GM19023 (cell line): ENCODE measurements around the gene MACROD1.

Source experiments
- ATAC-seq: cut with Tn5 transposase; IDR thresholded peaks from one replicate; pipeline ENCODE4 v1.9.1; 2021; ENCODE audit warnings: mild to moderate bottlenecking, moderate library complexity; ENCODE audit not compliant: unreplicated experiment

Gene MACROD1

DNA sequence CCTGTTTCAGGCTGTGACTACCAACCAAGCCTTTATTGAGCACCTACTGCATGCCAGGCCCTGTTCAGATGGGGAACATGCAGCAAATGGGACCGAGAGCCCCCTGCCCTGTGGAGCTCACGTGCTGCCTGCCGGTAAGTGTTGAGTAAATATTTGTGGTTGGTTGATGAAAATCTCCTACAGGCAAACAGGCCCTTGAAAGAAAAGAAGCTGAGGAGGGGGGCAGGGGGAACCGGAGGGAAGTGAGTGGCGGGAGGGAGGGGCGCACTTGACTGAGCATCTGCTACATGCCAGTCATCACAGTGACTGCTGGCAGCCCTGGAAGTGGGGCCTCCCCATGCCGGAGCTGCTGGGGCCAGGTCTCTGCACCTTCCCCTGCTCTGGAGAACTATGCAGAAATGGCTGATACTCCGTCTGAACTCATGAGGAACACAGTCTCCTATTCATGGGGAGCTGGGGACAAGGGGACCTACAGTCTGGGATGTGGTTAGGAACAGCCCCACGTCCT is 34.2 kb downstream of the MACROD1 start:
- no peak for ATAC-seq

DNA sequence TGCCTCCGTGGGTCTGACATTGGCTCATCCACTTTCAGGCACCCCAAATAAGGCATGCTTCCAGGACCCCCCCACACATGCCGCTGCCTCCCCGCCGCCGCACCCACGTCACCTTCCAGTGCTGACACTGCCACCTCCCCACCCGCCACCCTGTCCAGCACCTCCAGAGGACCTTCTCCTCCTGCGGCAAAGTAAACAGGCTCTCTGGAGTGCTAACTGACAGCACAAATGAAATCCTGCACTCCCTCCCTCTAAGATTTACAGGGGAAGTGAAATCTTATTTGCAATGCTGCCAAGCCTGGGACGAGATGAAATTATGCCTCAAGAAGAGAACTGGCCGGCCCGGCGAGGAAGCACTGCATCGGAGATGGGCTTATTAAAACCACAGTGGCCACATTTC is 35.3 kb downstream of the MACROD1 start:
- ATAC-seq: no peak

DNA sequence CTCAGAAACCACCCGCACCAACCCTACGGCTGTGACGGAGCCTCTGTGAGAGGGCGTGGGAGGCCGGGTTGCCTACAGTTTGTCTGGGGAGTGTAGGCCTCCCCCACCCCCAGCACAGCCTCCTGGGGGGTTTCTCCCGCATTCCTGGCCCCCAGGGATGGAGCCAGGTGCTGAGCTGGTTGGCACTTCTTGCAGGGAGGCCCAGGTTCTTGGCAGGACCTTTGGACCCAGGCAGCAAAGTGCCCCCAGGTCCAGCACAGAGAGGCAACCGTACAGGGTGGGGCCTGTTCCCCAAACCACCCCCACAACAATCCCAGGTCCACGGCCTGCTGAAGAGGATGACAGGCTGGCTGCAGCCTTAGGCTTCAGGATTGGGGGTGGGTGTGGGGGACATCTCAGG is 36.5 kb downstream of the MACROD1 start:
- ATAC-seq: no peak

DNA sequence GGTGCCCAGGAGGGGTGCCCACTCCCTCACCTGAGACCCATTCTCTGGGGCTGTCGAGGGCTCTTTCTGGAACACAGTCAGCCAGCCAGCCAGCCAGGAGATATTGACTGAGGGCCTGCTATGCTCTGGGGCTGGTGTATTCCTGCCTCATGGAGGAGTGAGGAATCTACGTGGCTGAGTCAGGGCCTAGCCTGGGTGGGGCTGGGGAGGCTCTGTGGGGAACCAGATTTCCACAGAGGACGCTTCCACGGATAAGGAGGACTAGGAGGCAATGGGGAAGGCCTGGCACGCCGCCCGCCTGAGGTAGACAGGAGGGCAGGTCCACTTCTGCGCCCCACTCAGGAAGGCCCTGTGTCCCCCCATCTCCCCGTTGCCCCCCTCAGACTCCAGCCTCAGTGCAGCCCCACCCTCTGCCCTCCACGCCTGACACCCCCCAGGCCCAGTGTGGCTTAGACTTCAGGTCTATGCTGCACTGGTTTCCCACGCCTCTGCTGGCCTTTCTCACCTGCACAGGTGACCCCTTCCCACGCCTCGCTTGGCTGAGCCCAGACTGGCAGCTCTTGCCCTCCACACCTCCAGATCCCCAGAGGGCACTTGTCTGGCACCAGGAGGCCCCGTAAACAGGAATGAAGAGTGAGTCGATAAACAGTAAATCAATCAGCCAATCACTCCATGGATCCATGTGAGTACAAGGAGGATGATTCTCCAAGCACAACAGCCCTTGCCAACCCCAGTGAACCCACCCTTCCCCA is 37.5 kb downstream of the MACROD1 start:
- no peak for ATAC-seq

DNA sequence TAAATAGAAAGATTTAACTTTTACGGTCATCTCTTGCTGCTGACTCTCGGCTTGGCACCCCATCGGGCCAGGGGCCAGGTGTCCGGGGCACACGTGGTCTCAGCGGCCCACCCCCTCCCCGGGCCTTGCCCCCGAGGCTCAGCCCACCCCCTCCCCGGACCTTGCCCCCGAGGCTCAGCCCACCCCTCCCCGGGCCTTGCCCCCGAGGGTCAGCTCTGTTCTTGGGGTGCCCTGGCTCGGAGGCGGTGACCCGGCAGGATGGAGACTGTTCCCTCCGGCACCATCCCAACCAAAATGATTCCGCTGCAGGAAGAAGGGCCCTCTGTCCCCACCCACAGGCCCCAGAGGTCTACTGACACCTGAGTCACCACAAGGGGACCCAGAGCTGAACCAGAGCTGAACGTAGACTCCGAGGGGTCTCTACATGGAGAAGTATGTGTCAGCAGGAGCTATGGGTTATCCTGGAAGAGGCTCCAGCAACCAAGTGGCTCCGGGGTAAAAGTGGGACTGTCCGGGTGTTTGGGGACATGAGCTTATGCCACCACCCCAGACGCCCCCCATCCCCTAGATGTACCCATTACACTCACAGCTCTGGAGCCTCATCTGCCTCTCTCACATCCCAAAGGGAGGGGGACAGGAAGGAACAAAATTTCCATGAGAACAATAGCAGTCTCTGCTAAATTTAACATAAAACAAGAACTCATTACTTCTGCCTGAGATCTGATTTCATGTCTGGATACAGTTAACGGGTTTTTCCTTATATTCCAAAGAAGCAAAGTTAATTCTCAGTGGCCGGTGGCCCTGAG is 38.4 kb downstream of the MACROD1 start:
- no peak for ATAC-seq

DNA sequence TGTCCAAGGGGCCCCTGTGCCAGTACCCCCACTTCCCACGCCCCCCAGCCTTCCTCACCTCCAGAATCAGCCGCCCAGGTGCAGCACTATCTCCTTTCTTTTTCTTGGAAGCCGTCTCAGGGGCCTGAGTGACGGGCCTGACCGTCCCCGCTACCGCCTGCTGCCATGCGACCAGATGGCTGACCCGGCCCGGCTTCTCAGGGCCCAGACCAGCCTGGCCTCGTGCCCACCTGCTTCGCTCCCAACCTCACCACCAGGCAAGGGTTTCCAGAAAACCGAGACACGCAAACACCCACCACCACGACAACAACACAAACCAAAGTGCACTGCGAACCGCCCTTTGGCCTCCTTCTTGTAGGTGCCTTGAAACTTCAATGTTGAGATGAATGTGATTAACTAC is 39.1 kb downstream of the MACROD1 start:
- ATAC-seq: no peak

DNA sequence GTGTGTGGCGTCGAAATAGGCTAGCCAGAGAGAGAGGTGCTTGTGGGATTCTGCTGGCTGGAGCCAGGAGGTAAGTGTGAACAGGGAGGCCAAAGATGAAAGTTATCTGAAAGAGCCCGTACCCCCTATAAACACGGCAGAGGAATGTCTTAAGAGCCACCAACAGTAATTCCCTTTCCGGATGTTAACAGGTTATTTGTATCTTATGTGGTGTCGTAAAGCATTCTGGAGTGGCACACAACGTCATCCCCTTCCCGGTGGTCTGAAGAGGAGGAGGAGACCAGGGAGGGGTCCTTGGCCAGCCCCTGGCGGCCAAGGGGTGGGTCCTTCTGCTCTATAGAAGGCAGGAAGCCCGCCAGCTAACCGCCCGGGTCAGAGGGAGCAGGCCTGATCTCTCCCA is 39.5 kb downstream of the MACROD1 start:
- ATAC-seq: no peak

DNA sequence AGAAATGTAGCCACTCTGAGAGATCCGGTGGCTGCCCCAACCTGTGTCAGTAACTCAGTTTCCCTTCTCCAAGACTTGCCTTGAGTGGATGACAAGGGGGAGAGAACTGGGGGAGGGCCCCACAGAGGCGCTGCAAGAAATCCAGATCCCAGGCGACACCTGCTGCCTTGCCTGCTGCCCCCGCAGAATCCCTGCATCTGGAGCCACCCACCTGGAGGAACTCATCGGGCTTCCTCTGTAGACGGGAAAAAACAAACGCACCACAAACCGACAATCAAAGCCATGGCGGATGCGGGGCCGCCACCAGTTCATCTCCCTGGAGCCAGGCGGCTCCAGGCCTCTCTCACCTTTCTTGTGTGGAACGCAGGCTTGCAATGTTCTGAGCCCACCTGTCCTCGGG is 40.2 kb downstream of the MACROD1 start:
- no peak for ATAC-seq

DNA sequence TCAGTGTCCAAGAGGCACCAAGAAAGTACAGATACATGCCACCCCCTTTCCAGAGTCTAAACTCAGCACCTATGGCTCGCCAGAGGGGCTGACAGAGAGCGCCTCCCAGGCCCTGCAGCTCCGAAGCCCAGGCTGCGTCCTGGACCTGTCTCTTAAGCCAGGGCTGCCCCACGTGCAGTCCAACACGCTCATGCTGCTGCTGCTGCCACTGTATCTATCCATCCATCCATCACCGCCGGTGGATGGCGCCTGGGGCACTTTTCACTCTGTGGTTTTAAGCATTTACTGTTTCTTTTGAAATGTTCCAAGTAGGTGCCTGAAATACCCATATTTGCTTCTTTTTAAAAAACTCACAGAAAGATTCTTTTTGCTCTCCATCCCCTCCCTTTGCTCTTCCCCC is 41.8 kb downstream of the MACROD1 start:
- no peak for ATAC-seq

DNA sequence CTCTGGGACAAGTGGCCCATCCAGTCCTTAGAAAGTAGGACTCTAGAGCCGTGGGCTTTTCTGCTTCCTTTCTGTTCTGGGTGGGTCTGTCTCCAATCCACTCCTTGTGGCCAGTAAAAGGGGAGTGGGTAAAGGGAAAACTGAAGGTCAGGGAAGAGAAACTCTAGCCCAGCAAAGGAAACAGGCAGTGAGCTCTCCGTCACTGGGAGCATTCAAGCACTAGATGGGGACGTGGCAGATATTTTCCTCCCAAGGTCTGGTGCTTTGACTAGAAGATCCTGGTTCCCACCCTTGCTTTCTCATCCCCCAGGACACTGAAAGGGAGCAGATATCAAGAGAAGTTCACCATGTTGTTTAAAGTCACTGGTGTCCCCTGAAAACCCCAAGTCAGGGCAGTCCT is 42.2 kb downstream of the MACROD1 start:
- no peak for ATAC-seq

DNA sequence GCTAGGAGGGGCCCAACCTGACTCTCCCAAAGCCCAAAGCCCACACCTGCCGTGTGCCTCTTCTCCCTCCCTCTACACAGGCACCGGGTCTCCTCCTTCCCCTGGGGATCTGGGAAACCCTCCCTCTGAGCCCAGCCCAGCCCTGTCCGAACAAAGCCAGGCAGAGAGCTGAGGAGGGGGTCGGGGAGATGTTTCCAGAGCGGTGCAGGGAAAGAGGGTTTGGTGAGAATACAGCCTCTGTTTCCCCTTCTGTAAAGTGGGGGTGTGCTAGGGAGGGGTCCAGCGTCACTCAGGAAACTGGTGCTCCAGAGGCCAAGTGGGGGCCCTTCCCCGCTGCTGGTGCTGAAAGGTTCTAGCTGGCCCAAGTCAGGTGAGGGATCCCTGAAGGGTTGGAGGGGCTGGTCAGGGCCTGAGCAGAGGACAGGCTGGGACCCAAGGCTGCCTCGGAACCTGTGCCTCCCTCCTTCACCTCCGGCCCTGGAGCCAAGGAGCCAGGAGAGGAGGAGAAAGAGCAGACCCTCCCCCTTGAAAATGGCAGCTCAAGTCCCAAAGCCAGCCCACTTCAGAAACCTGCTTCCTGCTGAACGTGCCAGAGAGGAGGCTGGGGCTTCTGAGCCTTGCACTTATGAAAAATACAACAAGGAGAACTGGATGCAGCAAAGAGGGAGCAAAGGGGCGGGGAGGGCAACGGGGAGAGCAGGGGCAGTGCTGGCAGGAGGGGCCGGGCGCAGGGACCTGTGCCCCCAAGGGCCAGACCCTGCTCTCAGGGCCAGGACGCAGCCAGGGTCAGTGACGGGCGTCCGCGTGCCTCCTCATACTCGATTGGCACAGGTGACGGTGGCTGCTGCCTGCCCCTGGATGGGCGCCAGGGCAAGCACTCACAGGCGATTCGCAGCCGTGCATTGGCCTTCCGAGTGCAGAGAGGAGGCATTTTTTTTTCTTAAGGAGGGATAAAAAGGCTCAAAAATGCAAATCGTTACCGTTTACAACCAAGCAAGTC is 43.2 kb downstream of the MACROD1 start:
- ATAC-seq: no peak

DNA sequence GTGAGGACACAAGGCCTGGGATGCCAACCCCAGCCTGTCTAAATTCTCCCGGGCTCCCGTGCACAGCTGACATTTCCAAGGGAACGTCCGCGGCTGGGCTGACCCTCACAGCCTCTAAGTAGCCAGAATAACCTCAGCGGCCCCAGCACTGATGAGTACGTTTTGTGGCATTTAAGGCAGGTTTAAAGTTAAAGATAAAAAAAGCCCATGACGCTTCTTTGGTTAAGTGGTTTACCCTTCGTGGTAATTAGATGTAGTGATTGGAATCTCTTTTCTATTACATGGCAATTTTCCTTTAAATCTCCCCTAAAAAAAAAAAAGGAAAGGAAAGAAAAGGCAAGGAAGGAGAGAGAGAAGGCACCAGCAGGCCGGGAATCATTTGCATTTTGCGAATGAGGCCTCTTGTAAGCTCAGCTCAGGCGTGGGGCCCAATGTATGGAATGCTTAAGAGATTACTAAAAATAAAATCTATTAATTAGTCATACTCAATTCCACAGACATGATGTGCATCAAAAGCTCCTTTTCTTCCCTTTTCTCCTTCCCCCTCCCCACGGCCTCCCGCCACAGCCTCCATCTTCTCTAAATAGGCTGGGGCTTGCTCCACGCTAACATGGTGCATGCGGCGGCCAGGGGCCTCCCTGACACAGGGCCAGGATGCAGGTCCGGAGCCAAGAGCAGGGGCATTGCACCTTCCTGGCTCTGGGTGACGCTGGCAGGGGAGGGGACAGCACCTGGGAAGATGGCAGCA is 44.1 kb downstream of the MACROD1 start:
- ATAC-seq: no peak

DNA sequence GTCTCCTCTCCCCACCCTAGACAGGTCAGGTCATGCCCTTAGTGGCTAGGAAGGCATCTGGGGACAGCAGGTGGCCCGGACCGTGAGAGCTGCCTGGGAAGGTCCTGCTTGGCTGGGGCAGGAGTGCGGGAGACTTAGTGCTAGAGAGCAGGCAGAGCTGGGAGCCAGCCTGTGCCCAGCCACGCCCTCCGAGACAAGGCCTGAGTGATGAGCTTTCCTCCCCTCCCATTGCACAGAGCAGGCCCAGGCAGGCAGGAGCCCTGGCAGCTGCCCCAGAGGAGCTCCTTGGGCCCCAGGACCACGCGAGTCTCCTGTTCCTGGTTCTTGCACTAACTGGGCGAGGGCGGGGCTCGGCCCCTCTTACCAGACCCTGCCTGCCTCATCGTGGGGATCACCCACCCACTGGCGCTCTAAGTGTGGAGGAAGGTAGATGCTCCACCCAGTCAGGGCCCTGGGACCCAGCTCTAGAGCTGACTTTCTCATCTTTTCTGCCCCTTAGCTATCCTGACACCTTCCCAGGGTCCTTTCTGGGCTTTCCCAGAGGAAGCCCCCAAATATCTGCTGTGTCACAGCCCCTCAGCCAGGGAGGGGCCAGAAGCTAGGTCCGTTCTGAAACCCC is 44.9 kb downstream of the MACROD1 start:
- no peak for ATAC-seq

DNA sequence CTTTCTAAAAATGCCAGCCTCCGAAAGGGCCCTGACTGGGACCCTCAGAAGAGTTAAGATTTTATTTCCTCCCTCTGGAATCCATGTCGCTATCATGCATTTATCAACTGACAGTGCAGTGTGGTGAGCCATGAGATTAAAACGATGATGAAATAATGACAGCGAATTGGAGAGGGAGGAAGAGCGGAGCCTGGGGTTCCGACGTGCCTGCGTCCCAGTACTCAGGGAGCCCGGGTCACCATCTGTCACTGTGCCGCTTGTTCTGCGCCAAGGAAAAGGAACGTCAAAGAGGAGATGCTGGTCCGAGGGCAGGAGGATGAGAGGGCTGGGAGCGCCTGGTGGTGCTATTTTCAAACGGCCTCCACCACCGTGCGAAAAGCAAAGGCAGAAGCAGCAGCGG is 46.2 kb downstream of the MACROD1 start:
- ATAC-seq: no peak

DNA sequence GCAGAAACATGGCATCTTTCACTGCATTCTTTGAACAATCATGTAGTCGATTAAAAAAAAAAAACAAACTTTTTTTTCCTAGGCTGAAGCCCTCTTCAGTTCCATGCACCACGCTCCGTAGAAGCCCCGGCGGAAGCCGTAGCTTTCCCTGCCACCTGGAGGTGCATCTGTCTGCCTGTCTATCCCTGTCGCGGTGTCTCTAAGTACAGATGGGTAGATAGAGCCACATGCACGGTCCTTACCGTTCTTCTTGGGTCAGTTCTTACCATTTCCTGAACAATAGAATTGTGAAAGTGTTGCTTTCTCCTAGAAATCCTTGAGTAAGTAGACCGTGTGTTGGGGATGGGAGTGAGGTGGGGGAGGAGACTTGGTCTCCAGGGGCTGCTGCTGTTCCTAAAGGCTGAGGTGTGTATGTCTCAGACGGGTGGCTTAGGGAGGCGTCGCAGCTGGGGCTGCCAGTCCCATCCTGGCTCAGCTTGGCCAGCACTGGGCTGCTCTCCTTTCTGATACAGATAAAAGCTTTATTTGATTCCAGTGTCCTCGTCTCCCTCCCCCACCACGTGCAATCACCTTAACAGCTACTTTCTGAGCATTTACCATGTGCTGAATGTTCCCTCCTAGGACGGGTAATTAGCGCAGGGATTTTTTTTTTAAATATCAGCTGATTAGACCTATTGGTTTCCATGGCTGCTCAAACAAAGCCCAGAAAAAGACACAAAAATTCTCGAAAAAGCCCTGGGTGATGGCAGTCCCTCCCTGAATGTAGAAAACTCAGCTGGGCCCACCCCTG is 46.8 kb downstream of the MACROD1 start:
- no peak for ATAC-seq

DNA sequence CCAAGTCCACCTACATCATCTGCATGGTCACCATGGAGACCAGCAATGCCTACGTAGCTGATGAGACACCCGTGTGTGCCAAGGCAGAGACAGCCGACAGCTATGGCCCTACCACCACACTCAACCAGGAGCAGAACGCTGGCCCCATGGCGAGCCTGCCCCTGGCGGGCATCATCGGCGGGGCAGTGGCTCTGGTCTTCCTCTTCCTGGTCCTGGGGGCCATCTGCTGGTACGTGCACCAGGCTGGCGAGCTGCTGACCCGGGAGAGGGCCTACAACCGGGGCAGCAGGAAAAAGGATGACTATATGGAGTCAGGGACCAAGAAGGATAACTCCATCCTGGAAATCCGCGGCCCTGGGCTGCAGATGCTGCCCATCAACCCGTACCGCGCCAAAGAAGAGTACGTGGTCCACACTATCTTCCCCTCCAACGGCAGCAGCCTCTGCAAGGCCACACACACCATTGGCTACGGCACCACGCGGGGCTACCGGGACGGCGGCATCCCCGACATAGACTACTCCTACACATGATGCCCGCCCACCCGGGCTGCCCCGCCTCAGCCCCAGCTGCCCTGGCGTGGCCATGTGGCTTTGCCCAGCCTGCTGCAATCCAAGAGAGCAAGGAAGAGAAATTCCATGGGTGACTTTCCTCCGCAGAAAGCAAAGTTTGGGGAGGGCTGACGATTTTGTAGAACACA is 48.0 kb downstream of the MACROD1 start:
- no peak for ATAC-seq

DNA sequence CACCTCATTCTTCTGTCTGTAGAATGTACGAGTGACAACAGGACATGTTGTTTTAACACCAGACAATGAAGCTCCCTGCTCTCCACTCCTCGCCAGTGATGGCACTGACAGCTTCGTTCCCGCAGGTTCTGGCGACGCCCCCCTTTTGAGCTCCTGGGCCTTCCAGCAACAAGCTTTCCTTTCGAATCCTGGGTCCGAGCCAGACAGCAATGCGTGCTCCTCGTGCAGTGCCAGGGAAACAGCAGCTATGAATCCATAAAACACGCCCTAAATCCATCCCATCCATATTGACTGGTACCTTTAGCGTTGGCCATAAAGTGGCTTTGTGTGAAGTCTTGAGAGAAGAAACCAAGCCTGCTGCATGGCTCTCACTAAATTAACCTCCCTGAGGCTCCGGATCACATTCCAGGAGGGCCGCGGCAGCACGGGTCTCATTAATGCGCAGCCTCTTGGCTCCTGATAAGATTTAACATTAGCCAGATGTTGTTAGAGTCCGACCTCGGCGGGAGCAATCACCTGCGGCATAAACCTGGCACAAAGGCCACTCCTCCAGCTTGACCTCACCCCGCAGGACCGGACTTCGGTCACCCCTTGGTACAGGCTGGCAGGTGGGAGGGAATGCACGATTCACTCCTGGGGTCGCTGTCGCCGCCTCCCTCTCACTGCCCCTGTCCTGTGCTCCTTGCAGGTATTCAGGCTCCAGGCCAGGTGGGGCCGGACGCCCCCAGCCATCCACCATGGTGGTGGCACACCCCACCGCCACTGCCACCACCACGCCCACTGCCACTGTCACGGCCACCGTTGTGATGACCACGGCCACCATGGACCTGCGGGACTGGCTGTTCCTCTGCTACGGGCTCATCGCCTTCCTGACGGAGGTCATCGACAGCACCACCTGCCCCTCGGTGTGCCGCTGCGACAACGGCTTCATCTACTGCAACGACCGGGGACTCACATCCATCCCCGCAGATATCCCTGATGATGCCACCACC is 50.1 kb downstream of the MACROD1 start:
- no peak for ATAC-seq
